ENCODE measurements around the gene ARX.

Gene ARX

DNA sequence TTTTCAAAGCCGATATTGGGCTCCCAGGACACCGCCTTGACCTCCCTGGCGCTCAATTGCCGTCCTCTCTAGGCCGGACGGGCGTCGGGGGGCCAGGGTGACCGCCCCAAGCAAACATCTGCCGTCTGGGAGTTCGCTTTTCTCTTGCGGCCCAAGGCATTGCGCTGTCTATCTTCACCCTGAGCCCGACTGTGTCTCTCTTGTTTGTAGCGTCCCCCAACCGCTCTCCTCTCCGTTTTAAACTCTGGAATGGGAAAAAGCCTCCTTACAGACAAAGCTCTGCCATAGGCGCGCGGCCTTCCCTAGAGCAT, 551 bp upstream of the ARX start:
- DNase-seq = no peak

DNA sequence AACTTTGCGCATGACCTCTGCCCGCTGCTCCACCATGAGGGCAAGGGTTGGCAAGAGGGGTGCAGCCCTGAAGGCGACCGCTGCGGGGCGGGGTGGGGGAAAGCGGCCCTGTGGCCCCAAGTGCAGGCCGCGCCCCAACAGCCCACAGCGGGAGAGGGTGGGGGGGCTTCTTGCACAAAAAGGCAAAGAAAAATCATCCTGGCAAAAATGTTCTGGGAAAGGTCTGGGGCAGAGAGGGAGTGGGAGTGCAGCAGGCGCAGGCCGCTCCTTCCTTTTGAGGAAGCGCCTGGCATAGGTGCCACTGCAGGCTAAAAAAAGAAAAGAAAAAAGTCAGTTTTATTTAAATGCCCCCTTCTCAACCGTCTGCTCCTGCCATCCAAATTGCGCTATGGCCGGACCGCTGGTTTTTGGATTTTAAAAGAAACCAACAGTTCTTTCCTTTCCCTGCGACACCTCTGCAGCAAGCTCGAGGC, 1.4 kb downstream of the ARX start:
- no peak for DNase-seq

DNA sequence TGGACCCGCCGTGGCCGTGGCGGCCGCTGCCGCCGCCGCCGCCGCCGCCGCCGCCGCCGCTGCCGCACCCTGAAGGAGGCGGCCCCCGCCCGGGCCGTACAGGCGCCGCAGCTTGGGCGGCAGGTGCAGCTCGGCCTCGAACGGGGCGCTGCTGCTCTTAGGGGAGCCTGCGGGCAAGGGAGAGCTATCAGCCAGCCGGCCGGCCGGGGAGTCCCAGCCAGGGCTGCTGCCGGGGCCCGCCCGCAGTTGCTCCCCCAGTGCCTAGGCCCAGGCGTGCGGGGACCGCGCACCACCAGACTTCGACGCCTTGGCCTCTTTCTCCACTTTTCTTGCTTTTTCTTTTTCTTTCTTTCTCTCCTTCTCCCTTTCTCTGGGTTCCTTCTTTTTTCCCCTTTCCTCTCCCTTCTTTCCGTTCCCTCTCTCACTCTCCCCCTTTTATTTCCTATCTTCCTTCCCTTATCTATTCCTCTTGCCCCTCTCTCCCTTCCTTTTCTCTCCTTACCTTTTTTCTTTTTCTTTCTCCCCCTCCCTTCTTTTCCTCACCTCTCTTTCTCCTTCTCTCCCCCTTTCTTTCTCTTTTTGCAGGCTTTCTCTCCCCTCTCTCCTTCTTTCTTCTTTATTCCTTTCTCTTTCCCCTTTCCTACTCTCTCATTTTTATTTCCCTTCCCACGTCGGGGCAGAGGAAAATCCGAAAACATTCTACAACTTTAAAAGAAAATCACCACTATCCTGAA, 2.0 kb downstream of the ARX start:
- DNase-seq = no peak

DNA sequence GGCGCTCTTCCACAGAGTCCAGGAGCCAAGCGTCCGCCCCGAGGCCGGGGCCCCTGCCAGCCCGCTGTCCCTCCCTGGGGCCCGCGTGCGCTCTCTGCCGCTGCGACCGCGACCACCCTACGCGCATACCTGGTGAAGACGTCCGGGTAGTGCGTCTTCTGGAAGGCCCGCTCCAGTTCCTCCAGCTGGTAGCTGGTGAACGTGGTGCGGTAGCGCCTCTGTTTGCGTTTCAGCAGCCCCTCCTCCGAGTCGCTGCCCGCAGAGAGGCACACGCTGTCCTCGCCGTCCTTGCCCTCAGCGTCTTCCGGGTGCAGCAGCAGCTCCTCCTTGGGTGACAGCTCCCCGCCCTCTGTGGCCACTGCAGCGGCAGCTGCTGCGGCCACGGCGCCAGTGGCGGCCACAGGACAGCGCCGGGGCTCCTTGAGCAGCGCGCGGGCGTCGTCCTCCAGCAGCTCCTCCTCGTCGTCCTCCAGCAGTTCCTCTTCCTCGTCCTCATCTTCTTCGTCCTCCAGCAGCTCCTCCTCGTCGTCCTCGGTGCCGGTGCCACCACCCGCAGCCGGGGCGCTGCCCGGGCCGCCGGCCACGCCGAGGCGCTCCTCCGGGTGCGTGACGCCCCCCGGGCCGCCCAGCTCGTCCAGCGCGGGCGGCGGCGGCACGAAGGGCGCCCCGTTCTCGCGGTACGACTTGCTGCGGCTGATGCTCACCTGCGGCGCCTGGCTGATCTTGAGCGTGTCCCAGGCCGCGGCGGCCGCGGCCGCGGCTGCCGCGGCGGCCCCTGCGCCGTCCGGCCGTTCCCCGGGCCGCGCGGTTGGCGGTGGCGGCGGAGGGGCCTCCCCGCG, 2.8 kb downstream of the ARX start:
- DNase-seq = peak in 1 of 2 donors; percentile 10

DNA sequence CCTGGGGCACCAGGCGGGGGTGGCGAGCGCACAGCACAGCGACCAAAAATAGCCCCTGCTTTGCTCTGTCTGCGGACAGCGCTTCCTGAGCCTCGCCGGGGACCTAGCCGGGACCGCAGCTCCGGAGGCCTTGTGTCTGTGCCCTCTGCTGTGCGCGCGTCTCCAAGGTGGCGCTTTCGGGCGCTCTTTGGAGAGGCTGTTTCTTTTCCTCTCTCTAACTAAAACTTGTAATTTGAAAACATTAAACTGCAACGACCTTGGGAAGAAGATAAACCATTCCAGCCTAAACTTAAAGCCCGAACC, 3.4 kb downstream of the ARX start:
- no peak for DNase-seq

DNA sequence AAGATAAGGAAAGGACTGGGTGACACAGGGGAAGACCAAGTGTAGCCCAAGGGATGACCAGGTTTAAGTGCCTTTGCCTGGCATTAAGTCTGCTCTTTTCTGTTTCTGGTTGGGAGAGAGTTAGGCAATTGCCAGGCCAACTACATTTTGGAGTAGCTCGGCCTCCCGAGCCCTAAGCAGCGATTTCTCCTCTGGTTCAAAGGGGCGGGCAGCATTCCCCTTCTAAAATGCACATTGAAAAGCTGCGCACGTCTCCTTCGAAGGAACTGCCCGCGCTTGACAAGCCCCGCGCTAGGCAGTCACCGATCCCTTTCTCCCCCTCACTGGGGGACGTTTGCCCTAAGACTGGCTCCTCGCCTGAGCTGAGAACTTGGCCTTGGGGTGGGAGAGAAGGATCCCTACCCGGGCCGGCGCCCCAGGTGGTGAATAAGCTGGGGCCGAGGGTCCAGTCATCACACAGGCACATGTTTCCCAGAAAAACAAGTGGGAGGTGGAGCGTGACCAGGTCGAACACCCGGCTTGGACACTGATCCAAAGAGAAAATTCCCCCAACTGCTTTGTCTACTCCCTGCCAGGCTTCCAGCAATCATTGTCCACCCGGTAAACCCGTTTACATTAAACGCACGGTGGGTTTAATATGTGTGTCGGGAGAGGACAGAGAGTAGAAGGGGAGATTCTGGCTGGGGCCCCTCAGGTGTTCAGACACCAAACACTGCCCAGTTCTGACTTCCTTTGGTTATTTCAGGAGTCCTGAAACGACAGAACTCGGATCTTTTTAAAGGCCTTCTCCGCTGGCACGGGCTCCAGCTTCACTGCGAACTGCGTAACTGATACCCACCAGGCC, 4.0 kb downstream of the ARX start:
- no peak for DNase-seq

DNA sequence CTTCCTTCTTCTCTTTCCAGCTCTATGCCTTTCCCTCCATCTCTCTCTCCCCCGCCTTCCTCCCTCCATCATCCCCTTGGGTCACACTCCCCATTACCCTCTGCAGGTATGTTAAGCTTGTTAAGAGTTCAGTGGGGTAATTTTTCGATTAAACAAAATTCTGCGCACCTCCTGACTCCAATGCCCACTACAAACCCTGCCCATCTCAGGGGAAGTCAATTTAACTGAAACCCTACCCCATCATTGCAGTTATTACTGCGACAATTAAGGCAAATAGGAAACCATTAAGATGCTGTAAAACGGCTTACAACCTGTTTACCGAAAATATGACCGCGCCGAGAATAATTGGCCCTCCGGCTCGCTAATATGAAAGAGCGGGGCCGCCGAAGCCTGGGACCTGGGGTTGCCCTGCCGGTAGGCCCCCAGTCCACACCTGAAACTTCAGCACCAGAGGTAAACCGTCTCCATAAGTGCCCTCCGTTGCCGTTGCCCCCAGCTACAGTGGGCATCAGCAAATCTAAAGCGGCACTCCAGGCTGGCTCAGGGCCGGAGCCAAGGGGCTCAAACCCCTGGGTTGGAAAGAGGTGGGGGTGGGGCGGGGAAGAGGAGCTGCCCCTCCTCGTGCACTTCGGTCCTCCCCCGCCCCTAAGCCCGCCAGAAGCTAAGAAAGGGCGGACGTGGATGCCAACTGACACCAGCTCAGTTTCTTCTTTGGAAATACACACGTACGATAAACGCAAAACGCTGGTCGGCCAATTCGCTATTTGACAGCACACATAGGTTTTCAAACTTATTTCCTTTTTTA, 4.8 kb downstream of the ARX start:
- no peak for DNase-seq

DNA sequence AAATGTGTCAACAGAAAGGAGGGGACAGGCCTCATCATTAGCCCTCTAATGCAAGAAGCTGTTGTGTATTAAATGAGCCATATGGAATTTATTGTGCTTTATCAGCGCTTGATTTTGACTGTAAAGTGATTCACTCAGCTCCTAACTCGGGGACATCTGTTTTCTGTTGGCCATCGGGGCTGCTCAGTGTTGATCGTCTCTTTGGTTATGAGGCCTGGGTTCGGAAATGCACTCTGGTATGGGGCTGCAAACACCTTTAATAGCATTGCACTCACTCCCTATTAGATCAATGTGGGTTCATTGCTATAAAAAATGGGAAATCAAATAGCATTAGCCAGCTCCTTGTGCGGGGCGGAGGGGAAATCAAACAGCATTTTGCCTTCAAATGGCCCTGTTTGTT, 6.4 kb downstream of the ARX start:
- DNase-seq = no peak

DNA sequence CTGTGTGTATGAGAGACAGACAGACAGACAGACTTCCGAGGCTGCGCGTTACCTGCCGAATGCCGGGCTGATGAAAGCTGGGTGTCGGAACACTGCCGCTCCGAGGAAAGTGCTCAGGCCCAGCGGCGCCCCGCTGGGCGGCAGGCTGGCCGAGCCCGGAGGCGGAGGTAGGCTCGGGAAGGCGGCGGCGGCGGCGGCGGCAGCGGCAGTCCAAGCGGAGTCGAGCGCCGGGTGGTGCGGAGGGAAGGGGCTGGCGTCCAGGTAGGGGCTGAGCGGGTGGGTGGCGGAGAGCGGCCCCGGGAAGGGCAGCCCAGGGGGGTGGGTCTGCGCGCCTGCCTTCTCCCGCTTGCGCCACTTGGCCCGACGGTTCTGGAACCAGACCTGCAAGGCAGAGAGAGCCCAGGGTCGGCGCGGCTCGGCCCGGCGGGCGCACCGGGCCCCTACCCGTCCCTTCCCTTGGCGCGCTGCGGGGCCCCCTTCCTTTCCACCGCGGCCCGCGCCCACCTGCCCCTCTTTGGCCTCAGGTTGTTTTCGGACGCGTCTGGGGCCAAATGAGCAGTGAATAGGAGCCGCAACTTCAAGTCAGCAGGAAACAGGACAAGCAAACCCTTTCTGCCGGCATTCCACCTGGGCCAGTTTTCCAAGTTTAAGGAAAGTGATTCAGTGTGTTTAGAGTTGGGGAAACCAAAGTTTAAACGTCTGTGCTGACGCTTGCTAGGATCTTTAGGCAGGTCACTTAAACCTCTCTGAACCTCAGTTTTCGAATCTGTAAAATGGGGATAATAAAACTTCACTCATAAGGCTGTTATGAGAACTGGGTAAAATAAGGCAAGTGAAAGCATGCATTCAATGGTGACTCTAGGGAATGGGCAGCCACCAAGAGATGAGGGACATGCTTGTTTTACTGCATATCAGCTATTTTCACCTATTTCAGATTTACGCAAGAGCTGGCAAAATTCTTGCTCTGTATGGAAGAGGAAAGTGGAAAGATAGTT, 8.4 kb downstream of the ARX start:
- DNase-seq = no peak

DNA sequence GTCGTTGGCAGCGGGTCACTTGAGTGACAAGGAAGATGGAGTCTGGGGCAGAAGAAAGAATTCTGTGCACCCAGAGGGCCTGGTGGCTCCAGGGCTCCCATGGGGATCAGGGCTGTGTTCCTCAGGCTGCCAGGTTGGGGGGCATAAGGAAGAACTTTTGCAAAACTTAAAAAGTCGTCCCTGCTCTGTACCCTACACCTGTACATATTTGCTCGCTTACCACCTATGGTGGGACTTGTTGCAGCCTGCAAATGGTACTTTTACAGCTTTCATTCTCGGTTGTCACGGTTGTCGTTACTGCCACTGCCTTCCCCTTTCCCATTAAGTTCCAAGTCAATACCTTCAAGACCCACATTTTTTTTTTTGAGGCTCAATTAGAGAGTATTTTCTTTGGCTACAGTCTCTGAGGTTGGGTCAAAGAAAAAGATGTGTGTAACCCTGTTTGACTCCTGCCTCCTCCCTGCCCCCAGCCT, 9.1 kb downstream of the ARX start:
- no peak for DNase-seq

DNA sequence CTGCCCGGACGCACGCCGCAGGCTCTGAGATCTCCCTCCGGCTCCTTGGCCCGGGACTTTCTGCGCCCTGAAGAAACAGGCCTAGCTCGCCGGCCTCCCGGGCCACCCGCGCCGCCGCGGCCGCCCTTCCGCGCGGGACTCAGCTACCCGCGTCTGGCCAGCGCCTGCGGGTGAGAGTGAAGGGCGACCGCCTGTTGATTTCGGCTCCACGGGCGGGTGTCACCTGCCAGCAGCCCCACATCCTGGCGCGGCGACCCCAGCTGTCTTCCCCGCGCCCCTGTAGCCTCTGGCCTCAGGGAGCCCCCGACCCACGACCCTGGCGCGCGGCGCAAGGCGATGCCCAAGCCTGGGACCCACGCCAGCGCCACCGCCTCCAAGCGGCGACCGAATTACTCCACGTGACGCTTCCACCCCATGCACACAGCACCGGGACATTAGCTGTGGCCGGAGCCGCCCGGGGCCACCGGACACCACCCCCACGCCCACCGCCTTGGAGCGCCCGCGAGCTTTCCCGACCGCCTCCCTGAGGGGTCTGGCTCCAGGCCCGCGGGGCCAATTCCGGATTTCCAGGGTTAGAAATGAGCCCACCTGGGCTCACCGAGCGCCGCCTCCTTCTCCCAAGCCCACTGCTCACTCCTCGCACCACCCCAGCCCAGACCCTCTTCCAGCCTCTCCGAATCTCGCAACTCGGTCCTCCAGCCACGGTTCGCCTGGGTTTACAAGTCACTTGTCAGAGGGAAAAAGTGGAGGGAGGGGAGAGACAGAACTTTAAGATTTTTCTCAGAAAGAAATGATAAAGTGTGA, 10.2 kb downstream of the ARX start:
- DNase-seq = no peak

DNA sequence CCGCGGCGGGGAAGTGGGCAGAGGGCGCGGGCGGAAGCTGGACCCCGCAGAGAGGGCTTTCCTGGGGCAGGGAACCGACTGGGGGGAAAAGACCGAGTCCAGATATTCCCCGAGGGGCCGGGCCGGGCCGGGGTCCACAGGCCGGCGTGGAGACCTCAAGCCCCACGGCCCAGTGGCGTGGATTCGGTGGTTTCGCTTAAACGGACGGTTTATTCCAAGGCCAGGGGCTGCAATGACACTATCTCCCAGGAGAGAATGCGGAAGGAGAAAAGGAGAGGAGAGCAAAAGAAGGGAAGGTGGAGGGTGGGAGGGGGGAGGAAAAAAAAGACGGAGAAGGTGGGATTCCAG, 10.8 kb downstream of the ARX start:
- DNase-seq = no peak

DNA sequence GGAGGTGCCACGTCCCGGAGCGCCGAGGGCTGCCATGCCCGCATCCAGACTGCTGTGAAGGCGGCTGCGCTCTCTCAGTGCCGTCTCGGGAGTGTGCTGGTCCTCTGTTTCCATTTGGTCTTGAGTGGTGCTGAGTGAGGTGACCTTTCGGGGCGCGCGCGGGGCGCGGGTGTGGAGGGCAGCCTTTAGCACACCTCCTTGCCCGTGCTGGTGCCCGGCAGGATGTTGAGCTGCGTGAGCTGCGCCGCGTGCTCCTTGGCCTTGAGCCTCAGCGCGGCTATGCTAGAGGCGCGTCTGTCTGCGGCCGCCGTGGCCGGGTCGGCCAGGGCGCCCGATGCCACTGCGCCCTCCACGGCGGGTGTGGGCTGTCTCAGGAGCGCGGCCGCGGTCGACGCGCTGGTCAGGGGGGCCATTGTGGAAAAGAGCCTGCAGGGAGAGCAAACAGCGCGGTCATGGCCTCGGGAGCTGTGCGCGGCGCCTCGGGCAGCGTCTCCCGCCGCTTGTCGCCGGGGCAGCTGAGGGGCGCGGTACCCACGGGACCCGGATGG, 11.2 kb downstream of the ARX start:
- DNase-seq = no peak

DNA sequence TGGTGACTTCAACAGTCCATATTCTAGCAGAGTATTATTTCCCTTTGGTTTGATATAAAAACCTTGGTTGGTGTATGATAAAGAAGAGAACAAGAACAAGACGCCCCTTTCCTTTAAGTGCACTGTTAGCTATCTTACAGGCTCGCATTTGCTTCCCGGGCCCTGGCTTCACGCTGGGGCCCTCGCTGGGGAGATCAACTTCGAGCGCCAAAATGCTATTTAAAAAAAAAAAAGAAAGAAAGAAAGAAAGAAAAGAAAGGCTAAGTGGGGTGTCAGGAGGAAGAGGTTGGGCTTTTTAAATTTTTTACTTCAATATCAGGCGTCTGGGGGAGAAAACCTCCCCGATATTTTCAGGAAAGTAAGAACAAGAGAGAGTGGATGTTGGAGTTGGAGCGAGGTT, 11.7 kb downstream of the ARX start:
- DNase-seq = no peak

DNA sequence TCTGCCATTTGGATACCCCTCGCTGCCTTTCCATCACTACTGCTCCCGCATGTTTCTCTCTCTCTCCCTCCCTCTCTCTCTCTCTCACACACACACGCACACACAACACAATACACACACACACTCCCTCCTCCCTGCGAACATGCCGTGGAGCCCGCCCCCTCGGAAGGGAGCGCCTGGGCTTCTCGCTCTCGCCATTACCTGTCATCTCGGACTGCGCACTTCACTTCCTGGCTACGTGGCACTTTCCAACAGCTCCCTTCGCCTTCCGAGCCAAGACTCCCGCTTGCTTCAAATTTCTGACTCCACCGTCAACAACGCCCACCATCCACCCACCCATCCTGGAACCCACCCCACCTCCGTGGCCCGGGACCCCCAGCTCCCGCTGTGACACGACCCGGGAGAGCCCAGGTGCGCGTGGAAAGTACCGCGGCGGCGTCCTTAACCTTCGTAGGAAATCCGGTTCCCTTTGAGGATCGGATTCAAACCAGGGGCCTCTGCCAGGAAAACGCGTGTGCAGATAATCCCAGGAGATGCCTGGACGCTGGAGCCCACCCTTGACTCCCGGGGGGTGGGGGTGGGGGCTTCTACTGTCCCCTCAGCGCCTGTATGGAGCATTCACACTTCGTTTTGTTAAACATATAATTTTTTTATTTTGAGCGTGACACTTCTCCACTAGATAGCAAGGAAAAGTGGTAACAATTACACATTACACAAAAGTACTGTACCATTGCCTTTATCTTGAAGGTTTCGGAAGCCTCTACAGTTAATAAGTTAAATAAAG, 12.5 kb downstream of the ARX start:
- no peak for DNase-seq

DNA sequence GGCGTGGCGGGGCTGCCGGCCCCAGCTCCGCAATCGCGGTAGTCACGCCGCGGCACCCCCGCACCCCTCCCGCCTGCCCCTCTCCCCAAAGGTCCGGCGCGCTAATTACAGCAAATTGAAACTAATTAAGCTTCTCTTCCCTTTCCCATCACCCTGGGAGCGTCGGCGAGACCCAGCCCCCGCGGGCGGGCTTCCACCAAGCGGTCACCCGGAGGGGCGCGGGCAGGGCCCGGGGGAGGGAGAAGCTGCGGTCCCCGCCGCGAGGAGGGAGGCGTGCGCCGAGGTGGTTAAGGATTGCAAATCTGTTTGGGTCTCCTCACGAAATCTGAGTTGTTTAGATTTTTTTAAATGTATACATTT, 13.1 kb downstream of the ARX start:
- no peak for DNase-seq

DNA sequence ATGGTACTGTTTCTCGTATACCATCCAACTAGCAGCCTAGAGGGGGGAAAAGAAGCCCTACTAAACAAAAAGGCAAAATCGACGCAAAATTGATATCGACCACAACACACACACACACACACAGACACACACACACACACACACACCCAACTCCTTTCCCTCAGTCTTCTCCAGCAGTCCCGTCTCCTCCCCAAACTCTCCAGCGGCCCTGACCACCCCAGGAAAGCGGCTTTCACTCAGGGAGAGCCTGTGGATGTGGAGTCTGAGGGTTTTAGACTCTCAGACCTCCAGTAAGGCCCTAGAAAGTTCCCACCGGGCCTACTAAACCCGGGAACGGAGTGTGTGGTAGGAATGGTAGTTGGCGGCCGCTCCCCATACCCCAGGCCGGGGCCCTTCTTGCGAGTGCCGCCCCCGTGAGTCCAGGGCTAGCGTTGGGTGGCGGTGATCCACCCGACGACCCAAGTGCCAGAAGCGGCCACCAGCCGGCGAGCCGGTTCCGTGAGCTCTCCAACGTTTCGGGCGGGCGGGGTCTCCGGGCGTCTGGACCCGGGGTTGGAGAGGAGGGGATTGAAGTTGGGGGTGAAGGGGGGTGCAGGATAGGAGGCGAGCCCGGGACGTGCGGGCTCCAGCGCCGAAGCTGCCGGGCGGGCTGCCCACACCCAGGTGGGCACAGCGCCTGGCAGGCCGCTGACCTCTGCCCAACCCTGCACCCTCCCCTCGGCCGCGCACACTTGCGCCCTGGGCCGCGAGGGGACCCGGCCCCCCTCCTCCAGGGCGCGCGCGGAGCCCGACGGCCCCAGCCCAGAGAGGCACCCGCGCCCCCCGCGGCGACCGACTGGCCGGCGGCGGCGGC, 13.7 kb downstream of the ARX start:
- no peak for DNase-seq

DNA sequence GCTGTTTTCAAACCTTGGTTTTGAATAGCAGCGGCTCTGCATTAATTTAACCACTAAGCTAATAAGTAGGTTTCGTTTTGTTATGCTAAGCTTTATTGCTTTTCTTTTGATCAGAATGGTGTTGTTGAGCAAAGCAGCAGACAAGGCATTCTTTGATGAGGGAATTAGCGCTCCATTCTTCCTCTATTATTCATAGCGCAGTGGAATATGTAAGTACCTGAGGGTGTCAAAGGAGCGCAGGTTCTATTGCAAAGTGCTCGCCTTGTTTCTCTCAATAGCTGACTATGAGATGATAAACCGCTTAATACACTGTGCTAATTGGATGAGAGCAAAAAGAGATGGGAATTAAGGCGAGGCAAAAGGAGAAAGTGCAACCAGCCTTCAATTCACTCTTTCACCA, 16.3 kb downstream of the ARX start:
- DNase-seq = no peak
